Measurements from ENCODE around the gene CDH22.

The CDH22 gene

GRCh38 chr20:46240881-46241280, 67.4 kb downstream of the CDH22 start:
- no peak for DNase-seq (ENCODE audit: low spot score)

- DNase-seq (ENCODE audit: low spot score) = no peak
Measured at GRCh38 chr20:46240065-46240464, 68.2 kb downstream of the CDH22 start.

- DNase-seq (ENCODE audit: low spot score) = no peak
Measured at GRCh38 chr20:46237736-46238135, 70.6 kb downstream of the CDH22 start.

- no peak for DNase-seq (ENCODE audit: low spot score)
Measured at GRCh38 chr20:46237227-46237626, 71.1 kb downstream of the CDH22 start.

GRCh38 chr20:46235077-46235476, 73.2 kb downstream of the CDH22 start:
- no peak for DNase-seq (ENCODE audit: low spot score)

GRCh38 chr20:46233701-46234100, 74.6 kb downstream of the CDH22 start:
- DNase-seq (ENCODE audit: low spot score) = no peak

GRCh38 chr20:46232539-46232938, 75.8 kb downstream of the CDH22 start:
- no peak for DNase-seq (ENCODE audit: low spot score)

- DNase-seq (ENCODE audit: low spot score) = peak; percentile 53
Measured at GRCh38 chr20:46230801-46231282, 77.5 kb downstream of the CDH22 start.

- DNase-seq (ENCODE audit: low spot score) = no peak
Measured at GRCh38 chr20:46230106-46230491, 78.2 kb downstream of the CDH22 start.

- no peak for DNase-seq (ENCODE audit: low spot score)
Measured at GRCh38 chr20:46229478-46230105, 78.7 kb downstream of the CDH22 start.

GRCh38 chr20:46228670-46229069, 79.6 kb downstream of the CDH22 start:
- no peak for DNase-seq (ENCODE audit: low spot score)

- DNase-seq (ENCODE audit: low spot score) = no peak
Measured at GRCh38 chr20:46227272-46227767, 81.0 kb downstream of the CDH22 start.

- no peak for DNase-seq (ENCODE audit: low spot score)
Measured at GRCh38 chr20:46226602-46227001, 81.7 kb downstream of the CDH22 start.

GRCh38 chr20:46222521-46223007, 85.7 kb downstream of the CDH22 start:
- no peak for DNase-seq (ENCODE audit: low spot score)

- no peak for DNase-seq (ENCODE audit: low spot score)
Measured at GRCh38 chr20:46221256-46221833, 87.0 kb downstream of the CDH22 start.

GRCh38 chr20:46220455-46221207, 87.7 kb downstream of the CDH22 start:
- no peak for DNase-seq (ENCODE audit: low spot score)

- no peak for DNase-seq (ENCODE audit: low spot score)
Measured at GRCh38 chr20:46219920-46220319, 88.4 kb downstream of the CDH22 start.

GRCh38 chr20:46219190-46219589, 89.1 kb downstream of the CDH22 start:
- no peak for DNase-seq (ENCODE audit: low spot score)

GRCh38 chr20:46218656-46219055, 89.6 kb downstream of the CDH22 start:
- no peak for DNase-seq (ENCODE audit: low spot score)

- DNase-seq (ENCODE audit: low spot score) = no peak
Measured at GRCh38 chr20:46217583-46217982, 90.7 kb downstream of the CDH22 start.

- DNase-seq (ENCODE audit: low spot score) = no peak
Measured at GRCh38 chr20:46216770-46217464, 91.4 kb downstream of the CDH22 start.

Data from AG20443 (cell line).